Activated T-helper 9 cell treated with anti-CD3 and anti-CD28 coated beads, Interleukin-2, amount 50 U/mL, for 16 hours (primary cell): ENCODE results near the gene SLC6A9.

Experiments used
- DNase-seq: peaks from one replicate; pipeline ENCODE4 v3.0.0-alpha.2; 2020; ENCODE audit warnings: low read depth

Gene SLC6A9

DNA sequence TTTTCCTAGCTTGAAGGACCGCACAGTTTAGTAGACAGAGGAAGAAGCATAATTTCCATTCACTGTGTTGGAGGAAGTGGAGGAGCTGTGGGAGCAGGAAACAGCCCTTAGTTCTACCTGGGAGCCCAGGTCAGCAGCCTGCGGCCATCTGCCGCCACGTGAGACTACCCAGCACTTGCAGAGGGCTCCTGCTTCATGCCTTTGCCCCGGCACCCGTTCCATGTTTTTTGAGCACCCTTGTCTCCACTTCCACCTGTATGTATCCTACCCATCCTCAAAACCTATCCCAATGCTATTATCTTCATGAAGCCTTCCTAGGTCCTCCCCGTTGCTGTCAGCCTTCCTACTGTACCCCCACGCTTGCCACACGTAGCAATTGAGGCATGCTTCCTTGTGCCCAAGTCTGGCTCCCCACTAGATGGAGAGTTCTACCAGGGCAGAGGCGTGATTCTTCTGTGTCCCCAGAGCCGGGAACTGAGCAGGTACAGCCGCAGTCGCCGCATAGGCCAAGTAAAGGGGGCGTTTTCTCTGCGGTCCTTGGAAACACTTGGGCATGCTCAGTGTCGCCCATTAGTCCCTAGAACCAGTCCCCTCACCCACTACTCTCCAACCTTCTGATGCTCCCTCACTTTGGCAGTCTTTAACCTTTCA is 1.9 kb downstream of the SLC6A9 start:
- DNase-seq: no peak

DNA sequence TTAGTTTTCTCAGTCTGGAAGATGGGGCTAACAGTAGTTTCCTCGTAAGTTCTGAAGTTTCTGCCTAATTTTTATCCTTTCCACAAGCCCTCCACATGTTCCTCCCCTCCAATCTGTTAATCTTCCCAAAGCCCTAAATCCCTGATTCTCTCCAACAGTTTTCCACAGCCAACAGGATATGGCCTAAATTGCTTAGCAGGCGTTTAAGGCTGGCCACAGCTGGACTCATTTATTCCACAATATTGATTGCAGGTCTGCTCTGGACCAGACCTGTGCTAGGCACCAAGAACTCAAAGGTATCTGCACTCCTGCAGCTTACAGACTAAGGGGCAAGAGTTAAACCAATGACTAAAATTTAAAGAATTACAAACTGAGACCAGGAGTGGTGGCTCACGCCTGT is 3.9 kb downstream of the SLC6A9 start:
- DNase-seq: no peak

DNA sequence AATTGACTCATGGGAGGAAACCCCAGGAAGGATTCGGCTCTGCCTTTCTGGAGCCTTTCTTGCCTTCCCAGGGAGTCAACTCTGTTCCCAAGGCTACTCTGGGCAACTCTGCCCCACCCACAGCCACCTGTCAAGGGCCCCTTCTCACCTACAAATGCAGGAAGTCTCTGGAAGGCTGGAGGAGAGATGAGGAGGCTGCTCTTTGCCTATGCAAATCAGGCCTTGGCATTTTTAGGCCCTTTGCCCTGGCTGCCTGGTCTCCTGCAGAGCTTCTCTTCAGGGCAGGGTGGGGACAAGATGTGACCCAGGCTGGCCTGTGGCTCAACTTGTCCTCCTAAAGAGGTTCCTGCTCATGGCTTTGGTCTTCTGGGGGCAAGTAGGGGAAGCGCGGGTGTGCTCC is 5.4 kb downstream of the SLC6A9 start:
- no peak for DNase-seq

DNA sequence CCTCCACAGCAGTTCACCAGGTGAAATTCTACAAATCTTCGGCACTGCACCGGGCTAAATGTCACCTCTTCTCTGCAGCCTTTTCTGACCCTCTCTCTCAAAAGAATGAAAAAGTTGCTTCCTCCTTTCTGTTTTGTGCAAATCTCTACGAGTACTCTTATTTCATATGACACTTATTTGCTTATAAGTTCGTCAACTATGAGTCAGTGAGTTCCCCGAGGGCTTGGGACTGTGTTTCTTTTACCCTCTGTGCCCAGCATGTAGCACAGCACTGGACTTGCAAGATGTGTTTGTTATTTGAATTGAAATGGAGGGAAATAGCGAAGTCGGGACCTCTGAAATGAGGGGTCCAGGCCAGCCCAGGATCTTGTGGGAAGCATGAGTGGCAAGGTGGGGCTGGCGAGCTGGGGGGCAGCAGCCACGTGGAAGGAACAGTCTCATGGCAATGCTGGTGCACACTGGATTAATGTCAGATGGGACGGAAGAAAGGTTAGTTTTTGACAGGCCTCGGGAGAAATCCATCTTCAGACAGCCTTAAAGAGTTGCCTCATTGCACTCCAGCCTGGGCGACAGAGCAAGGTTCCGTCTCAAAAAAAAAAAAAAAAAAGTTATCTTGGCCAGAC is 6.2 kb downstream of the SLC6A9 start:
- DNase-seq: no peak

DNA sequence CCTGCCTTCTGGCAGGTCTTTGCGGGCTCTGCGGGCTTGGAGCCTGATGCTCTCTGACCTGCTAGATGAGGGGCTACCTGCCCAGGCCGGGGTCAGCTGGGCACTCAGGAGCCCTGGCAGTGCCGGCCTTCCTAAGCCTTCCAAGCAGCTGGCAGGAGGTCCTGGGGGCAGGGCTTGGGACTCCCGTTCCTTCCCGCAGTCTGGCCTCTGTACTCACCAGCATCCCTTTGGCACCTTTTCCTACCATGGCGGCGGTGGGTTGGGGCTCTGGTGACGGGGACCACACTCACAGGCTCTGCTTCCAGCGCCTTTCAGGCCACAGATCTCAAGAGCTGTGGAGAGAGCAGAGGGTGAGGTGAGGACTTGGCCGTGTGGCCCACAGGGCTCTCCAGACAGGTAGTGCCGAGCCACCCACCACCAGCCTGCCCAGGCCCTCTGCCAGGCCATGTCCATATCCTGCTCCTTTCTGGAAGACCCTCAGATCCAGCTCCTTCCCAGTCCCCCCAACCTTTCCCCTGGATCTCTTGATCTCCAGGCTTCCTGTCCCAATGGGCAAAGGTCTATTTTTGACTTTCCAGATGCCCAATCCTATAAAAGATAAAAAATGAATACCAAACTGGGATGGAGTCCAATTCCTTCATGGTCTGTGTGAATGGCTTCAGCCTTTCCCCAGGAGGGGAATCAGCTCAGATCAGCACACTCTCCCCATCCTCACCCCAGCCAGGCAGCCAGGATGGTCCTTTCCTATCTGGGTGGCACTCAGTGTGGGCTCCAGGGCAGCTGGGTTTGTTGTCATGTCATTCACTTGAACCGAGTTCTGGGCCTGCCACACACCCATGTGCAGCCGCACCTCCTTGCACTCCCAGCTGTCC is 7.0 kb downstream of the SLC6A9 start:
- no peak for DNase-seq

DNA sequence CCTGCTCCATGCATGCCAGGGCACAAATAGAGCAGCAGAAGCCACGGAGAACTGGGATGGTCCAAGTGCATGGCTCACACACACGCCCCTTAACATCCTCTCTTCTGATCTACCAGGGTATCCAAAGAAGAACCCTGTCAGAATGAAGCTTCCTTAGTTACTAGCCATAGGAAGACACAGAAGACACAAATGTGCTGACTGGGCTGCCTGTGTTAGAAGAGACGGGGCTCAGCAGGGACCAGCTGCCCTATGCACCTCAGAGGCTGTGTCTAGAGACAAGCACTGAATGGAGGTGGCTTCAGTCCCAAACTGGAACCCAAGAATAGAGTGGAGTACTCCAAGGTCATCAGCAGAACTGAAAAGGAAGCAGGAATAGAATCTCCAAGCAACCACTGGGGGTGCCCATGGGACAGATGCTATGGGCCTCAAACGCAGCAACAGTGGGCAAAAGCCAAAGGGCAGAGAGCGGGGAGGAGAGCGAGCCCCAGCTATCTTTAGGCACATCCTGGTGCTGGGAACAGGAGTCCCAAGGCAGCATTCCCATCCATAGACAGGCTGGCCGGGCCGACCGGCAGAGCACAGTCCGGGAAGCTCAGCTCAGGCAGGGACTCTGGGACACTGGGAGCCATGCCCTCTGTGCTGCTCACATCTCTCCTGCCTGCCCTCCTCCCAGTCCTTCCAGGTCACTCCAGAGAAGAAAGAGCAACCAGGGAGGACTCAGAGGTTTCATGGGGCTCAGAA is 9.5 kb downstream of the SLC6A9 start:
- no peak for DNase-seq

DNA sequence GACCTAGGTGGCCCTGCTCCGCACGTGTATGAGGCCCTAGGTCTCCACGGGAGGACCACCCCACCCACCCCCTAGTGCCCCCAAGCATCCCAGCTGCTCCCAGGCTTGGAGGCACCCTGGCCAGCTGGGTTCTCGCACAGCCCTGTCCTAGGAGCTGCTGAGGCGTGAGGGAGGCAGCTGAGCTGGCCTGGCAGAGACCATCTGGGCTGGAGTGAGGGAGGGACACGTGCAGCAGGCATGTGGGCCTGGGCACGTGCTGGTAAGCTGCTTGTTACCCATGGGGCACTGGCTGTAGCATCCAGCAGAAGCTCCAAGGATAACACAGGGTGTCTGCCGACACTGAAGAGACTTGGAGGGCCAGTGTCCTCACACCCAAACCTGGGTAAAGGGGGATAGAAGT is 10.1 kb downstream of the SLC6A9 start:
- DNase-seq: no peak

DNA sequence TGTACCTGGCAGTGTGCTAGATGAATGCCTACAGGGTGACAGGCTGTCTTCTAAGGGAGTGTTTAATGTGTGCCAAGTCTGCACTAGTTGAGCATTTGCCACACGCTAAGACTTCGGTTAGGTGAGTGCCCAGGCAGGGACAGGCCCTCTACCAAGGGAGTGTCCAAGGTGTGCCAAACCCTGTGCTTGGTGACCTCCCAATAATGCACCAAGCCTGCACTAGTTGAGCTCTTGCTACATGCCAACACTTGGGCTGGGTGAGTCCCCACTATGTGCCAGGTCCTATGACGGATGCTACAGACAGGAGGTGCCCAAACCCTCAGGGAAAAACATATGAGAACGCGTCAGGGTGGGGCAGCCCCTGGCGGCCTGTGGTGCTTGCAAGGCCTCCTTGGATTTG is 10.8 kb downstream of the SLC6A9 start:
- DNase-seq: no peak

DNA sequence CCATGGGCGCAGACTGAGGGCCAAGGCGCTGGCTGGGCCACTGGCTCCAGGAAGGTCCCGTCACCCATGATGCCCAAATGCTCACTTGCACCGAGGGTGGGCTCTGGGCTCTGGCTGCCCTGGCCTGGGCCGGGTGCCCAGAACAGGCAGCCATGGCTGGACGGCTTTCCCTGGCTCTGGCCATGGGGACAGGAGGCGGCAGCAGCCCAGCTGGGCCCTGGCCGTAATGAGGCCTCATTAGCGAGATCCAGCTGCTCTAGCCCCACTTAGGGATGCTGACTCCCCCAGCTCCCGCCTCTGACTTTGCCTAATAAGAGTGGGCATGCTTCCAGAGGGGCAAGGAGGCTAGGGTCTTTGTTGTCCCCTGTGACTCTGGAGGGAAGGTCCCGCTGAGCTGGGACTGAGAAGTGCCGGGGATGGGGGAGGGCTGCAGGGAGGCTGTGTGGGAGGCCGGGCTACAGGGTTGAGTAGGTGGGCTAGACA is 11.8 kb downstream of the SLC6A9 start:
- no peak for DNase-seq

DNA sequence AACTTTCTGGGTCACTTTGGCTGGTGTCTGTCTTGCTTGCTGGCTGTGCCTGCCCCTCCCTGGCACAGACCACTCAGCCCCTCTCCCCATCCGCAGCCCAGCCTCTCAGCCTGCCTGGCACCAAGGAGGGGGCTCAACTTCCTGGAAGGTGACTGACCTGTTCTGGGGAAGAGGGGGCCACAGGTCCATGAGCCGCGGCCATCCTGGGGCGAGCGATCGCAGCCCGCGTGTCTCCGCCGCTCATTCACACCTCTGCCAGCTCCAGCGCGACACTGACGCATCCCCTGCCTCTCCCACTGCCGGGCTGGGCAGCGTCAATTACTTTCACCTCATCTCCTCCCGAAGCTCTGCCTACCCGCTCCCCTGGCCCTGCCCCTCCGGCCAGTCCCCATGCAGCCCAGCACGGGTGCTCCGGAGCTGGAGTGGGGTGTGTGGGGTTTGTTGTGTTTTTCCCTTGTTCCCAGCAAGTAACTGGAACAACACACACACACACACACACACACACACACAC is 14.3 kb downstream of the SLC6A9 start:
- DNase-seq: no peak

DNA sequence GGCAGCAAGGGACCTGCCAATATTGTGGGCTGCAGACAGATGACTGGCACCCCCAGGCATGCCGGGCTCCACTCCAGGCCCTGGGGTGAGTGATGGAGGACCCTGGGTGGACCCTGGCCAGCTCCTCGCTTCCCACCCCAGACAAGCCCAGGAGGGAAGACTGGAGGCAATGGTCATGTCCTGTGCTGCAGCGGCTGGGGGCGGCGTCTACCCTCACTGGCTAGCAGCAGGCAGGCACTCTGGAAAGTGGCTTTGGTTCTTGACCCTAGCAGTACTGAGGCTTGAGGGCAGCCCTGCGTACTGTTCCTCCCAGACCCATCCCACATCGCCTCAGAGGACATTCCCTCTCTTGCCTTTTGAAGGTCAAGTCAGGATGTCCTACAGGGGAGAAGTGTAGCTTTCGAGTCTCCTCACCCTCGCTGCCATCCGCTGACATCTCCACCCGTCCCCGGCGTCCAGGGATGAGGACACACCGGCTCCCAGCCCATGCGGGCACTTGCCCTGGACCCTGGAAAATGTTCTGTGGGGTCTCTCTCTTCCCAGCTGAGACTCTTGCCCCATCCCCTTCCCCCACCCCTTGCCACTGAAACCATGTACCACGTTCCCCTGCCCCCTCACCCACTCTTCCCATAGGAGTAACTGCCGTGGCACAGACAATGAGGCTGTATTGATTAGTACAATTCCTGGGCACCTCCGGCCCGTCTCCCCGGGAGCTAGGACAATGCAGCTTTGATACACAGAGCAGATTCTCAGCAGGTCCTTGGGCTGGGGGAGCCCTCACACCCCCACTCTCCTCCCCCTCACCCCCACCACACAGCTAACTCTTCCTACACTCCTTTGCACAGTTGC is 15.0 kb downstream of the SLC6A9 start:
- DNase-seq: no peak

DNA sequence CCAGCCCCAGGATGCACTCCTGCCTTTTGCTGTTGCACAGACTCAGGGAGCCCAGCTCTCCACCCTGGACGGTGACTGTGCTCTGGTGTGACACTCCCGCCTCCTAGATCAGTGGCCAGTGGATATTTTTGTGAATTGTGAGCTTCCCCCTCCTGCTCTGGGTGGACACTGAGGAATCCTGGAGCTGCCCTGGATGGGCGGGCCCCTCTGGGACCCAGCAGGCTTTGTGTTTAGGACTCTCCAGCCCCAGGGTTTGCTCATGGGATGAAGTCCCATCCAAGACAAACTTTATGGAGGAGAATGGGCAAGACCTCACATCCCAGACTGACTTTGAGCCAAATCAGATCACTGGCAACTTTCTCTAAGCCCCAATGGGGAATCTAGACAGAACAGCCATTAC is 16.1 kb downstream of the SLC6A9 start:
- no peak for DNase-seq

DNA sequence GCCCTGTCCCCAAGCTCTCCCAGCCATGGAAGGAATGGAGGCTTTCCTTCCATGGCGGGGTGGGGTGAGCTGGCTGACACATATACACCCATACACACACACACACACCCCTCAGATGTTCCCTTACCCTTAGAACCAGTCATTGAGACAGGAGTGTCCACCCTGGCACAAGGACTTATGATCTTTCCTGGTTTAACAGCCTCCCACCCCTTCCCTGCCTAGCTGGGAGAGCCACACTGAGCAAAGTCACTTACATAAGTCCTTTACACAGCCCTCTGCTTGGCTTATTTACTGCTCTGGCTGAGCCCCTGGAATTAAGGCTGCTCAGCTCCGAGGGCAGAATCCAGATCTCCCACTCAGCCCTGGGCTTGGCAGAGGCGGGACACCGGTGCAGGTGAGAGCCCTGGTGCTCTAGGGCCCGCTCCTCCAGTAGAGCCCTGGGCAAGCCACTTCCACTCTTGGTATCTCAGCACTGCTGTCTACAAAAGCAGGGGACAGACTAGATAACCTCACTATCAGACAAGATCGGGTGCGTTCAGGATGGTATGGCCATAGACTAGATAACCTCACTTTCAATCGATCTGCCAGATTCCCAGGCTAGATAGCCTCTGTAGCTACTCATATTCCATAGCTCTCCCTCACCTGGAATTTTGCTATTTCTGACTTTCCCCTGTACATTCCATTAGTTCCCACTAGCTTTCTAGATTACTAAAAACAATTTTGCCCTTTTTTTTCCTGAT is 16.7 kb downstream of the SLC6A9 start:
- no peak for DNase-seq

DNA sequence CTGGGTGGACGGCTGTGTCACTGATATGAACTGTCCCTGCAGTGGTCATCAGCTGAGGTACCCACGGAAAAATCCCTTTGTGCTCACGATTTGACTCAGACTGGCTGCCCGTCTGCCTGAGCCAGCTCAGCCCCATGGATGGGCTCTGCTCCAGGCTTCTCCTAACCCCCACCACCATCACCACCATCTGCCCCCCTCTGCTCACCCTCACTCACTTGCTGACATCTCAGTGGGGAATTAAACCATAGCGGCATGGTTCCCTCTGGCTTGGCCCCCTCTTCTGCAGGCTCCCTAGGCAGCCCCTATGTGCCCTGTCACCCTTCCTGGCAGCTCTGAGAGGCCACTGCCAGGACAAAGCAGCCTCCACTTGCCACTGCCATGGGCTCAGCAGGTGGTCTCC is 17.3 kb downstream of the SLC6A9 start:
- DNase-seq: no peak

DNA sequence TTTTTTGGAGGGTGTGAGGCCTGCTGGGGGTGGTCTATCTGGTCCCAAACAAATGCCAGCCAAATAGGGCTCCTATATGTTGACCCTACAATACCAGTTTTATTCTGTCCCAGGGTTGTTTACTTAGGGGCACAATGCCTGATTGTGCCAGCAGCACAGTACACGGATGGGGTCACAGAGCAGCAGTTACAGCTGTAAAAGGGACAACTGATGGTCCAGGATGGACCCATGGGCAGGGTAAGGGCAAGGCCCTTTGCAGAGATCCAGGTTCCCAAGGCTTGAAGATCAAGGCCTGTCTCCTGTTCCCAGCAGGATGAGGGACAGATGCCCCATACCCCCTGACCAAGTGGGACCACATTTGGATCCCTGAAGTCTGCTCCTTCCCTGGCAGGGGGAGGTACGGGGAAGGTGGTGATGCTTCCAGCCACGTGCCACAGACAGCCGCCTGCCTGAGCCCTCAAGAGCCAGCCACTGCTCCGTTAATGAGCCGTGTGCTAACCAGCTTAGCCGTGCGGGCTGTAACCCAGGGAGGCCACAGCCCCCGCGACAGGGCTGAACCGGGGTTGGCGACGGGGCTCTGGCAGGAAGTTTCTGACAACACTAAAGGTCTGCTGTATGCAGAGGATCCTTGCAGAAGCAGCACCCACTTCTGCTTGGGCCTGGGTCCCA is 18.2 kb downstream of the SLC6A9 start:
- no peak for DNase-seq

DNA sequence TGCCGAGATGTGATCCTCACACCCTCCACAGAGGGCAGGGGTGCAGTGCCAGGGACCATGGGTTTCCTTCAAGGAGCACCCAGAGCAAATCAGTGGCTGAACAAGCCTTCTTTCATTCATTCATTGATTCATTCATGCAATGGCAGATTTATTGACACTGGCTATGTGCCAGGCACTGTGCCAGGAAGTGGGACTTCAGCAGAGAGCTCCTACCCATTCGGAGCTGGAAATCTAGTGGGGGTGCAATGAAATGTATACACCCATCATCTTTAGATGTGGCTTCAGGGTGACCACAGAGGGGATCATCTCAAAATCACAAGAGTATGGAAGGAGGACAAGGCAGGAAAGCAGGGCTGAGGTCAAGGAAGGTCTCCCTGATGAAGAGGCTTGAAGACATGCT is 18.9 kb downstream of the SLC6A9 start:
- DNase-seq: no peak

DNA sequence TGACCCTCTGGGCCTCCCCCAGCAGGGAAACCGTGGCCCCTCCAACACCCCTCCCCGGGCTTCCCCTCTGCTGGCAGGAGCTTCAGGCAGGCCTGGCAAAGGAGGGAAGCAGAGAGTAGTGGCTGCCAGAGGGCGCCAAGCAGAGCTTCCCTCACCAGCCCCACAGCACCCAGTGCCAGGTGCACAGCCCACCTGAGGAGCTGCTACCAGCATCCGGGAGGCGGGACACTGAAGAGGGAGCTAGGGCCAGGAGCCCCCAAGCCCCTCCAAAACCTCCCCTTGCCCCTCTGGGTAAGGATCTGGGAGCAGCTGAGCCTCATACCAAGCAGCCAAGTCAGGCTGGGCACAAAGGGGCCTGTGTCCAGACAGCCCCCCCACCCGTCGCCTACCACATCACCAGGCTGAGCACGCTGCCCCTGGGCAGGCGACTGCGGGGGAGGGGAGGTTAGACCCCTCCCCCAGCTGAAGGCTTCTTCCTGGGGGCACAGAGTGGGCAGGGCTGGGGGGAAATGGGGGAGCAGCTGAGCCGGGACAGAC is 20.3 kb downstream of the SLC6A9 start:
- no peak for DNase-seq

DNA sequence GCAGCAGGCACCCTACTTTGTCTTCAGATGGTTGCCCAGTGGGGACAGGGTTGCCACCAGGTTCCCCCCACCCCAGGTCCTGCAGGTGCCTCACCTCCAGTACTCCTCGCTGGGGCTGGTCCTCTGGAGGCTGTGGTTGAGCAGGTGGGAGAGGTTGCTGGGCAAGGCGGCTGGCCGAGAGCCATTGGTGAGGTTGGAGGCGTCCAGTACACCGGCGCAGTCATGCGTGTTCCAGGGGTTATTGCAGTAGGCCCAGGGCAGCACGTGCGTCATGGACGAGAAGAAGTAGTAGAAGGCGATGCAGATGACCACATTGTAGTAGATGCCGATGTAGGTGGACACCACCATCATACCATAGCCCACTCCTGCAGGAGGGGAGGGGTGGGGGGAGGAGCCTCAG is 23.0 kb downstream of the SLC6A9 start:
- DNase-seq: no peak

DNA sequence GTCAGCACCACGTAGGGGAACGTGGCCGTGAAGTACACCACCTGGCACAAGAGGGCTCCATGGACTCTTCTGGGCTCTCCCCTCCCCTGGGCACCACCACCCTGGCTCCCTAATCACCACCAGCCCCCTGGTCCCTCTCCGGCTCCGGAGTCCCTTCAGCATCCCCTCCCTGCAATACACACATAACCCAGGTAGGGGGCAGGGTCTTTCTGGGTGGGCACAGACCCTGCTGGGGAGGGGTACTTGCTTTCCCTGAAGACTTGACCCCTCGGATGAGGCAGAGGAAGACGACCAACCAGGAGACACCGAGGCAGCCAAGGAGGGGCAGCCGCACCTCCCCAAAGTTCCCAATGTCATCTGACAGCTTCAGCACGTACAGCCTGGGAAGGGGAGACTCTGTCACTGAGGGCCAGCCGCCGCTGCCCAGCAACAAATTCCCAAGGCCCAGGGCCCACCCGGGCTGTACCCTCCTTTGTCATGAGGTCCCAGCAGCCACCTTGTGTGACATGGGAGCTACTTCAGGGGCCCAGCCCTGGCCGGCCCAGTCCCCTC is 28.6 kb downstream of the SLC6A9 start:
- DNase-seq: no peak
